B cell (primary cell): ENCODE results near the gene C19orf18. TPM values are rescaled to one million over a fixed set of nuclear protein-coding genes. Genes with fewer than 3 reads are reported as not detected.
"Not testable (repeated sequence)": the region's sequence is repeated elsewhere in the genome, so short reads cannot be mapped to it uniquely, and the experiment has no call there.

Source experiments
- ATAC-seq: fragments of 200-7000 bp; cut with Tn5 transposase; one replicate; pipeline ENCODE4 v1.10.0; 2021; ENCODE audit warnings: low read depth, mild to moderate bottlenecking, moderate number of reproducible peaks, moderate library complexity
- CTCF ChIA-PET: fragments of 350-600 bp; sonication (Branson Sonifier 250); formaldehyde crosslinking; loops from one replicate; lab custom pipeline; 2021; ENCODE audit warnings: antibody characterized with exemption, inconsistent platforms; lab: Charles Lee
- POLR2A ChIA-PET: fragments of 350-600 bp; sonication (Branson Sonifier 250); formaldehyde crosslinking; loops from one replicate; lab custom pipeline; 2021; ENCODE audit warnings: antibody characterized with exemption; lab: Charles Lee
- DNase-seq: peaks from one replicate; pipeline ENCODE4 v3.0.0; 2013
- H2AFZ ChIP-seq: 2 replicates; pipeline ENCODE4 v1.6.1; 2012; ENCODE audit warnings: mild to moderate bottlenecking, low read depth, low read length; ENCODE audit not compliant: insufficient read depth, poor library complexity, severe bottlenecking
- H3K27ac ChIP-seq, 2 donors: 1 replicate in 1 of 2; 2 replicates in 1 of 2; pipeline ENCODE4 v1.5.1; 2012 to 2013; ENCODE audit warnings: low read length in 2 of 2, mild to moderate bottlenecking in 2 of 2, moderate library complexity in 1 of 2
- H3K27me3 ChIP-seq, 4 experiments: fragments of 200-600 bp in 1 of 4; sonication (generic) in 1 of 4; replicated peaks in 1 of 4; 1 replicate in 2 of 4; 2 replicates in 2 of 4; pipeline versions ENCODE4 v1.6.1 to v1.7.0; 2013 to 2016; ENCODE audit warnings: low read length in 3 of 4, mild to moderate bottlenecking in 2 of 4, mixed read lengths in 1 of 4, moderate library complexity in 1 of 4; ENCODE audit not compliant: insufficient read depth in 4 of 4, control insufficient read depth in 3 of 4; ENCODE audit errors: control extremely low read depth in 1 of 4
- H3K36me3 ChIP-seq, 2 experiments: replicated peaks in 1 of 2; 1 replicate in 1 of 2; 2 replicates in 1 of 2; pipeline versions ENCODE4 v1.6.1 to v1.7.1; 2013; ENCODE audit warnings: low read length in 1 of 2; ENCODE audit not compliant: insufficient read depth in 2 of 2, control insufficient read depth in 1 of 2; ENCODE audit errors: control extremely low read depth in 1 of 2, extremely low read depth in 1 of 2
- H3K4me1 ChIP-seq, 2 donors: fragments of 200-600 bp in 1 of 2; sonication (generic) in 1 of 2; 1 replicate in 1 of 2; 2 replicates in 1 of 2; pipeline versions ENCODE4 v1.5.1 to v1.6.1; 2013 to 2017; ENCODE audit warnings: low read length in 2 of 2; ENCODE audit not compliant: control insufficient read depth in 2 of 2, insufficient read depth in 2 of 2
- H3K4me2 ChIP-seq: replicated peaks from 2 replicates; pipeline ENCODE3; 2012; ENCODE audit warnings: mild to moderate bottlenecking, low read depth, low read length; ENCODE audit not compliant: poor library complexity, severe bottlenecking
- H3K4me3 ChIP-seq, 5 experiments: fragments of 200-600 bp in 1 of 5; sonication (generic) in 1 of 5; 1 replicate in 3 of 5; 2 replicates in 2 of 5; pipeline versions ENCODE4 v1.5.1 to v1.7.0; 2011 to 2016; ENCODE audit warnings: low read length in 4 of 5, mild to moderate bottlenecking in 4 of 5, low read depth in 2 of 5, control low read depth in 1 of 5, moderate library complexity in 1 of 5; ENCODE audit not compliant: insufficient read depth in 1 of 5; ENCODE audit errors: control extremely low read depth in 1 of 5, extremely low read depth in 1 of 5
- H3K79me2 ChIP-seq: fragments of 200-600 bp; sonication (generic); one replicate; pipeline ENCODE4 v1.6.0; 2016; ENCODE audit warnings: low read length; ENCODE audit not compliant: control insufficient read depth, insufficient read depth
- H3K9ac ChIP-seq: fragments of 200-600 bp; sonication (generic); 2 replicates; pipeline ENCODE4 v1.6.1; 2017; ENCODE audit warnings: mild to moderate bottlenecking, low read length, moderate library complexity
- H3K9me3 ChIP-seq, 3 donors: one replicate each; pipeline versions ENCODE4 v1.6.1 to v1.7.1; 2013; ENCODE audit warnings: low read length in 2 of 3; ENCODE audit not compliant: control insufficient read depth in 2 of 3, insufficient read depth in 1 of 3; ENCODE audit errors: control extremely low read depth in 1 of 3
- H4K20me1 ChIP-seq: 2 replicates; pipeline ENCODE4 v1.6.0; 2012; ENCODE audit warnings: mild to moderate bottlenecking, low read length; ENCODE audit not compliant: insufficient read depth, control insufficient read depth, poor library complexity, severe bottlenecking
- H3K27ac Mint-ChIP-seq: one replicate; pipeline ENCODE4 v1.8.0; 2021; ENCODE audit warnings: mixed read lengths
- H3K27me3 Mint-ChIP-seq: one replicate; pipeline ENCODE4 v1.8.0; 2021; ENCODE audit warnings: mixed read lengths
- H3K4me1 Mint-ChIP-seq: one replicate; pipeline ENCODE4 v1.8.0; 2021; ENCODE audit warnings: mixed read lengths
- H3K4me3 Mint-ChIP-seq: one replicate; pipeline ENCODE4 v1.8.0; 2021; ENCODE audit warnings: mixed read lengths
- H3K9me3 Mint-ChIP-seq: one replicate; pipeline ENCODE4 v1.8.0; 2022; ENCODE audit warnings: mixed read lengths; ENCODE audit not compliant: insufficient read depth
- EZH2 ChIP-seq: IDR thresholded peaks from 2 replicates; pipeline ENCODE4 v1.6.1; 2012; ENCODE audit warnings: borderline replicate concordance, low read depth, mild to moderate bottlenecking, moderate library complexity, low read length; ENCODE audit not compliant: insufficient read depth, poor library complexity, severe bottlenecking
- WGBS: methylation state at CpG from one replicate; pipeline ENCODE4 v1.1.5; 2013; ENCODE audit warnings: missing lambda C conversion rate; ENCODE audit not compliant: insufficient coverage; 5-methylcytosine and 5-hydroxymethylcytosine counted together
- intact Hi-C: fragments of 100-400 bp; cut with micrococcal nuclease; formaldehyde crosslinking; loops from one replicate; pipeline ENCODE4 v1.10.0; 2022
- polyA plus RNA-seq: library from polyadenylated mRNA; depleted of rRNA; stranded (reverse); fragments of >200 nt; gene quantifications from 2 replicates; pipeline ENCODE4 v1.2.3, GENCODE V29; 2012
- total RNA-seq, 2 donors: library from RNA; stranded (reverse); fragments of 120-200 nt in 1 of 2; gene quantifications; 1 replicate in 1 of 2; 2 replicates in 1 of 2; pipeline versions ENCODE4 v1.2.3 to v1.2.4, GENCODE V29; 2013 to 2022
- TF ChIP-seq, protein P1 (sequence below): fragments of 200-600 bp; IDR thresholded peaks from one replicate; pipeline ENCODE4 v1.8.0; 2022; ENCODE audit warnings: antibody characterized with exemption, mild to moderate bottlenecking

C19orf18 gene
- total and polyA plus RNA-seq, 2 donors (not counting 1 experiment from before 2014, with no cell fraction given): 1.7 TPM; not detected in 1

DNA sequence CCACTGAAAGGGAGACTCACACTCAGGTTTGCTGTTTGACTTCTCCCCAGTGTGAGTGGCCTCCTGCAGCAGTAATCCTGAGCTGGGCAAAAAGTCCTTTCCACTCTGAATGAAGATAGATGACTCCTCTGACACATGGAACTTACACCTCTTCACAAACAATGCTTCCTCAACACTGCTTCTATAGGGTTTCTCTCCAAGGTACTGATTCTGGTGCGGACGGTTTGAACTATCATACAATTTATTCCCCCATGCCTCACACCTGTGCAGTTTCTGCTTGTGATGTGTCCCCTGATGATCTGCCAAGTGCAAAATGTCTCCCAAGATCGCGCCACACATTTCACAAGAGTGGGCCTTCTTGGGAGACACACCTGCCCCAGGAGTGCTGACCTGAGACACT, 46.7 kb downstream of the C19orf18 start:
- Histone ChIP-seq H3K9ac (no peak overlapping the region), H3K9me3 (peaks cover 13 to 51% (median 34%) of the 10 kb centered on the region in 3 donors), H3K4me2 (no peak overlapping the region), H3K79me2 (peaks cover 31% of the 10 kb centered on the region), H3K4me3 (no peak overlapping the region), H3K4me1 (no peaks in the 10 kb centered on the region), H3K27ac (no peak overlapping the region), H3K36me3 (peaks cover 10 to 39% of the 10 kb centered on the region in 2 experiments), H4K20me1 (no peaks in the 10 kb centered on the region), H2AFZ (no peak overlapping the region), H3K27me3 (no peaks in the 10 kb centered on the region)
- POLR2A ChIA-PET: no interaction called here
- Mint-ChIP-seq H3K4me3 (no peak overlapping the region), H3K27ac (no peak overlapping the region), H3K27me3 (no peaks in the 10 kb centered on the region), H3K9me3 (peaks cover 13% of the 10 kb centered on the region), H3K4me1 (no peaks in the 10 kb centered on the region)
- intact Hi-C loops: no loop called here
- ATAC-seq (no peak), DNase-seq (no peak)
- CTCF ChIA-PET: no interaction called here
- TF ChIP-seq, protein P1, sequence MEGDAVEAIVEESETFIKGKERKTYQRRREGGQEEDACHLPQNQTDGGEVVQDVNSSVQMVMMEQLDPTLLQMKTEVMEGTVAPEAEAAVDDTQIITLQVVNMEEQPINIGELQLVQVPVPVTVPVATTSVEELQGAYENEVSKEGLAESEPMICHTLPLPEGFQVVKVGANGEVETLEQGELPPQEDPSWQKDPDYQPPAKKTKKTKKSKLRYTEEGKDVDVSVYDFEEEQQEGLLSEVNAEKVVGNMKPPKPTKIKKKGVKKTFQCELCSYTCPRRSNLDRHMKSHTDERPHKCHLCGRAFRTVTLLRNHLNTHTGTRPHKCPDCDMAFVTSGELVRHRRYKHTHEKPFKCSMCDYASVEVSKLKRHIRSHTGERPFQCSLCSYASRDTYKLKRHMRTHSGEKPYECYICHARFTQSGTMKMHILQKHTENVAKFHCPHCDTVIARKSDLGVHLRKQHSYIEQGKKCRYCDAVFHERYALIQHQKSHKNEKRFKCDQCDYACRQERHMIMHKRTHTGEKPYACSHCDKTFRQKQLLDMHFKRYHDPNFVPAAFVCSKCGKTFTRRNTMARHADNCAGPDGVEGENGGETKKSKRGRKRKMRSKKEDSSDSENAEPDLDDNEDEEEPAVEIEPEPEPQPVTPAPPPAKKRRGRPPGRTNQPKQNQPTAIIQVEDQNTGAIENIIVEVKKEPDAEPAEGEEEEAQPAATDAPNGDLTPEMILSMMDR: no peak
- TF ChIP-seq EZH2: no peak
- 90% methylated on average over 4 of the region's 4 CpGs for WGBS

DNA sequence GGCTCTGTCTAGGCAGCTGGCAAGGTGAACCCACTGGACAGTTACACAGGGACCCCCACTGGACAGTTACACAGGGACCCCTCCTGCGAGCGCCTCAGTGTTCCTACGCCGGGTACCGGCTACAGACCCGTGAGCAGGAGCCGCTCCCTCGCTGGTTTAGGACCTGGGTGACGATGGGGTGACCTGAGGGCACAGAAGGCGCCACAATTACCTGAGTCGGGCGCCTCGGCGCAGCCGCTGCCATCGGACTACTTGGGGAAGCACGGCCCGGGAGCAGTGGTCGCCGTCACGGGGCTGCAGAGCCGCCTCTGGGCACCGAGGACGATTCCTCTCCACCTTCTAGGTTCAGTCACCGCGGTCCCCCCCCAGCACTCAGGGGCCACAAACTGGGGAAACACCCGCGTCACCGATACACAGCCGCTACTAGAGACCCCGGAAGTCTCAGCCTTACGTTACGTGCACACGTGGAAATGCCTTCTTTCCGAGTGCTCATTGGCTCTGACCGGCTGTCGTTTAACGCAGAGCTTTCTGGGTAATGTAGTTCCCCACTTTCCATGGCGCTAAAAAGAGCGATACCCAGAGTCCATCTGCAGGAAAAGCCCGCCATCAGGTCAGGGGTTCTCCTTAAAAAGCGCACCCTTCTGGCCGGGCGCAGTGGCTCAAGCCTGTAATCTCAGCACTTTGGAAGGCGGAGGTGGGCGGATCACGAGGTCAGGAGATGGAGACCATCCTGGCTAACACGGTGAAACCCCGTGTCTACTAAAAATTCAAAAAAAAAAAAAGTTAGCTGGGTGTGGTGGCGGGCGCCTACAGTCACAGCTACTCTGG, 58.0 kb downstream of the C19orf18 start, which contains the start of gene ZNF417:
TSS of gene ZNF417 (minus strand) at position 425 of the 828 bp plus-strand sequence. CDS start at position 244, 181 bp downstream.
- Mint-ChIP-seq H3K4me1 (peaks cover 40% of the 10 kb centered on the region), H3K4me3 (peak within 1 kb of the TSS; percentile 96), H3K27ac (peak within 1 kb of the TSS; percentile 94)
- H3K4me2 ChIP-seq: peak within 1 kb of the TSS; percentile 80
- ChIA-PET POLR2A (interaction anchor here (0.5 to 1.5 kb wide), 7 partner anchors 67 to 209 kb away, joined by 3 to 10 read pairs (median 4); partner anchors contain the start of genes ZNF135, ZNF587, ZNF606 and ZNF671), CTCF (interaction anchor here (0.6 to 1.2 kb wide), 5 partner anchors 13 to 644 kb away, joined by 3 to 4 read pairs (median 3); partner anchors contain the start of genes ZNF418 and ZNF671)
- not testable (repeated sequence) for H3K9me3 ChIP-seq, H3K9me3 Mint-ChIP-seq, H3K27me3 ChIP-seq, H3K27me3 Mint-ChIP-seq, H4K20me1 ChIP-seq
- 2% methylated on average over 42 of the region's 51 CpGs for WGBS
- H2AFZ ChIP-seq: peak within 1 kb of the TSS; percentile 91
- H3K4me1 ChIP-seq: peaks cover 9 to 13% of the 10 kb centered on the region in 2 donors
- peaks cover 38% of the 10 kb centered on the region for H3K79me2 ChIP-seq
- DNase-seq: peak; percentile 94
- H3K4me3 ChIP-seq: peak within 1 kb of the TSS; percentile 62 to 94 (median 88)
- H3K9ac ChIP-seq: peak within 1 kb of the TSS; percentile 90
- peaks cover 0 to 14% of the 10 kb centered on the region in 2 experiments for H3K36me3 ChIP-seq
- intact Hi-C loops: loop anchor here (1.0 to 5.0 kb wide), 7 partner anchors 19 to 553 kb away; partner anchors contain the start of genes TRAPPC2B, ZNF256, ZNF418 and ZNF547
- H3K27ac ChIP-seq: peak within 1 kb of the TSS; percentile 71 to 86
- ATAC-seq: peak; percentile 99
